PC-9 (cell line): ENCODE data around the gene CFAP61. TPM values are rescaled to one million over a fixed set of nuclear protein-coding genes. Genes with fewer than 3 reads are reported as not detected.

Experiments used
- BruUV-seq: library from RNA; stranded (reverse); fragments of 400-500 nt; replicated peaks from 2 replicates; lab custom pipeline; 2021; lab: Mats Ljungman, UMichigan
- CTCF ChIA-PET: fragments of 300-600 bp; sonication (Branson Sonifier 250); formaldehyde crosslinking; loops from one replicate; lab custom pipeline; 2022; ENCODE audit warnings: antibody characterized with exemption; lab: Charles Lee
- POLR2A ChIA-PET: fragments of 300-600 bp; sonication (Branson Sonifier 250); formaldehyde crosslinking; loops from one replicate; lab custom pipeline; 2022; ENCODE audit warnings: antibody characterized with exemption; ENCODE audit not compliant: unreplicated experiment; lab: Charles Lee
- DNase-seq, 2 experiments: peaks; one replicate each; pipeline versions ENCODE4 v3.0.0 to v3.0.0-alpha.2; 2015 to 2022; ENCODE audit warnings: mixed read lengths in 1 of 2
- H2AFZ ChIP-seq: fragments of 200-600 bp; sonication (generic); 2 replicates; pipeline ENCODE4 v1.8.1; 2017; ENCODE audit warnings: antibody characterized with exemption
- H3F3A ChIP-seq: fragments of 200-600 bp; sonication (generic); 2 replicates; pipeline ENCODE4 v1.8.1; 2017; ENCODE audit warnings: antibody characterized with exemption, mild to moderate bottlenecking, low read depth; ENCODE audit not compliant: insufficient read depth
- H3K27ac ChIP-seq: fragments of 200-600 bp; sonication (generic); 2 replicates; pipeline ENCODE4 v1.6.1; 2016; ENCODE audit warnings: mixed run types
- H3K27me3 ChIP-seq: fragments of 200-600 bp; sonication (generic); 2 replicates; pipeline ENCODE4 v1.6.1; 2016; ENCODE audit warnings: low read depth, mixed run types; ENCODE audit not compliant: insufficient read depth
- H3K36me3 ChIP-seq: fragments of 200-600 bp; sonication (generic); 2 replicates; pipeline ENCODE4 v1.6.1; 2016; ENCODE audit warnings: low read depth, mixed run types
- H3K4me1 ChIP-seq: fragments of 200-600 bp; sonication (generic); replicated peaks from 2 replicates; pipeline ENCODE4 v1.6.1; 2016; ENCODE audit warnings: mixed run types; ENCODE audit not compliant: insufficient read depth
- H3K4me2 ChIP-seq: fragments of 200-600 bp; sonication (generic); 2 replicates; pipeline ENCODE4 v1.6.1; 2017; ENCODE audit warnings: mixed run types
- H3K4me3 ChIP-seq: fragments of 200-600 bp; sonication (generic); 2 replicates; pipeline ENCODE4 v1.6.1; 2016; ENCODE audit warnings: mixed run types
- H3K79me2 ChIP-seq: fragments of 200-600 bp; sonication (generic); 2 replicates; pipeline ENCODE4 v1.6.1; 2017; ENCODE audit warnings: low read depth, mixed run types
- H3K9me2 ChIP-seq: fragments of 200-600 bp; sonication (generic); 2 replicates; pipeline ENCODE4 v1.8.1; 2017; ENCODE audit warnings: mild to moderate bottlenecking; ENCODE audit not compliant: insufficient read depth
- H3K9me3 ChIP-seq: fragments of 200-600 bp; sonication (generic); 2 replicates; pipeline ENCODE4 v1.8.1; 2016; ENCODE audit warnings: low read depth; ENCODE audit not compliant: insufficient read depth
- H4K20me1 ChIP-seq: fragments of 200-600 bp; sonication (generic); 2 replicates; pipeline ENCODE4 v1.8.1; 2017; ENCODE audit not compliant: insufficient read depth
- EZH2 ChIP-seq: fragments of 200-600 bp; sonication (generic); IDR thresholded peaks from 2 replicates; pipeline ENCODE4 v1.8.0; 2017; ENCODE audit warnings: antibody characterized with exemption, low read depth
- intact Hi-C: fragments of 100-400 bp; cut with micrococcal nuclease; formaldehyde crosslinking; loops from one replicate; pipeline ENCODE4 v1.10.0; 2022; ENCODE audit not compliant: unreplicated experiment
- total RNA-seq: library from RNA; stranded (reverse); gene quantifications from 2 replicates; pipeline ENCODE4 v1.2.3, GENCODE V29; 2021
- TF ChIP-seq, protein P1 (sequence below): fragments of 200-600 bp; sonication (generic); conservative IDR thresholded peaks from 2 replicates; pipeline ENCODE4 v1.6.1; 2017; ENCODE audit warnings: mixed run types, antibody characterized with exemption, mild to moderate bottlenecking, moderate library complexity

The CFAP61 gene
- total RNA-seq, 1 experiment from 2014 or later = 2.6 TPM

GRCh38 chr20:20329564-20329963 lies 277.2 kb downstream of the CFAP61 start:
- ChIA-PET POLR2A (no interaction called here), CTCF (no interaction called here)
- no peaks in the 10 kb centered on the region for H3K9me2 ChIP-seq
- no peak overlapping the region for H3K4me3 ChIP-seq
- no peak for DNase-seq
- H4K20me1 ChIP-seq = no peaks in the 10 kb centered on the region
- H2AFZ ChIP-seq = no peak overlapping the region
- H3K4me1 ChIP-seq = no peaks in the 10 kb centered on the region
- TF ChIP-seq EZH2 = no peak
- TF ChIP-seq, protein P1, sequence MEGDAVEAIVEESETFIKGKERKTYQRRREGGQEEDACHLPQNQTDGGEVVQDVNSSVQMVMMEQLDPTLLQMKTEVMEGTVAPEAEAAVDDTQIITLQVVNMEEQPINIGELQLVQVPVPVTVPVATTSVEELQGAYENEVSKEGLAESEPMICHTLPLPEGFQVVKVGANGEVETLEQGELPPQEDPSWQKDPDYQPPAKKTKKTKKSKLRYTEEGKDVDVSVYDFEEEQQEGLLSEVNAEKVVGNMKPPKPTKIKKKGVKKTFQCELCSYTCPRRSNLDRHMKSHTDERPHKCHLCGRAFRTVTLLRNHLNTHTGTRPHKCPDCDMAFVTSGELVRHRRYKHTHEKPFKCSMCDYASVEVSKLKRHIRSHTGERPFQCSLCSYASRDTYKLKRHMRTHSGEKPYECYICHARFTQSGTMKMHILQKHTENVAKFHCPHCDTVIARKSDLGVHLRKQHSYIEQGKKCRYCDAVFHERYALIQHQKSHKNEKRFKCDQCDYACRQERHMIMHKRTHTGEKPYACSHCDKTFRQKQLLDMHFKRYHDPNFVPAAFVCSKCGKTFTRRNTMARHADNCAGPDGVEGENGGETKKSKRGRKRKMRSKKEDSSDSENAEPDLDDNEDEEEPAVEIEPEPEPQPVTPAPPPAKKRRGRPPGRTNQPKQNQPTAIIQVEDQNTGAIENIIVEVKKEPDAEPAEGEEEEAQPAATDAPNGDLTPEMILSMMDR = no peak
- intact Hi-C loops = no loop called here
- H3K36me3 ChIP-seq = no peaks in the 10 kb centered on the region
- H3K9me3 ChIP-seq = no peaks in the 10 kb centered on the region
- H3K79me2 ChIP-seq = no peaks in the 10 kb centered on the region
- H3K27me3 ChIP-seq = peaks cover 39% of the 10 kb centered on the region
- no peak overlapping the region for H3K4me2 ChIP-seq
- no TSS peak for BruUV-seq
- no peak overlapping the region for H3K27ac ChIP-seq
- no peaks in the 10 kb centered on the region for H3F3A ChIP-seq

DNA sequence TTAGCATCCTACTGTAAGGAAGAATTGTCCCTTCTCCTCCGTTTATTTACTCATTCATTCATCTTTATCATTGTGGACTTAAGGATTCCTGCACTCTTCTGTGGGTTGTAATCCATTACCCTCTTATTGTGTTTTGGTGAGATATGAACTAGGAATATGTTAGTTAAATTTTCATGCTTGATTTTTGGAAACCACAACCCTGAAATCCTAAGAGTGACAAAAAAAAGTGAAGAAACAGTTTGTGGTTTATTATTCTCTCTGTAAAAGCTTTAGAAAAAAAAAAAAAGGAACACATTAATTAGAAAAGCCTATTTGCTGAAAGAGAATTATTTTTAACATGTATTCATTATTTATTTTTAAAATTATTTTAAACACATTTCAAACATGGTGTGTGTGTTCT lies 278.8 kb downstream of the CFAP61 start:
- CTCF ChIA-PET = no interaction called here
- intact Hi-C loops = no loop called here
- Histone ChIP-seq H2AFZ (no peak overlapping the region), H3K4me1 (no peaks in the 10 kb centered on the region), H3K79me2 (no peaks in the 10 kb centered on the region), H3K4me3 (no peak overlapping the region), H3K36me3 (no peaks in the 10 kb centered on the region), H3K9me3 (no peaks in the 10 kb centered on the region), H3K9me2 (no peaks in the 10 kb centered on the region), H4K20me1 (no peaks in the 10 kb centered on the region), H3K4me2 (no peak overlapping the region), H3K27ac (no peak overlapping the region), H3F3A (no peaks in the 10 kb centered on the region), H3K27me3 (peaks cover 55% of the 10 kb centered on the region)
- DNase-seq = no peak
- POLR2A ChIA-PET = no interaction called here
- no peak for TF ChIP-seq EZH2
- TF ChIP-seq, protein P1 = no peak
- no TSS peak for BruUV-seq

DNA sequence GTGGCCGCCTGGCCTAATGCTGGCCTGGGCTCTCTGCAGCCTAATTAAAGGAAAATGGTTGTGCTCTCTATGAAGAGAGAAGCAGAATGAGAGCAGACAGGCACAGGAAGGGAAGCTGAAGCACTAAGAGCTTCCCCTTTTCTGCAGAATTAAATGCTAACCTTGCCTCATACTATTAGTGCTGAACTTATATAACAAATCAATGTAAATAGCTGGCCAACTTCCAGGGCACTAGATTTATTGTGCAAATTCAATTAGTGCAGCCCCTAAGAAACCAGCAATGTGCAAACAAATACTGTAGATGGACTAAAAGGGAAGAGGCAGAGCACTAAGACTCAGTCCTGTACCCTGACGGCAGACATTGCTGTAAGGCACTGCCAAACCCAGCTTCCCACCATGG lies 279.5 kb downstream of the CFAP61 start:
- H3K9me2 ChIP-seq = no peaks in the 10 kb centered on the region
- no TSS peak for BruUV-seq
- CTCF ChIA-PET = no interaction called here

More for the DNA sequence above, 279.5 kb downstream of the CFAP61 start:
- Histone ChIP-seq H2AFZ (no peak overlapping the region), H3K27ac (no peak overlapping the region), H3K27me3 (peaks cover 57% of the 10 kb centered on the region), H4K20me1 (no peaks in the 10 kb centered on the region), H3K9me3 (no peaks in the 10 kb centered on the region), H3K36me3 (no peaks in the 10 kb centered on the region), H3F3A (no peaks in the 10 kb centered on the region), H3K4me1 (no peaks in the 10 kb centered on the region), H3K79me2 (no peaks in the 10 kb centered on the region), H3K4me3 (no peak overlapping the region), H3K4me2 (no peak overlapping the region)
- no peak for DNase-seq
- intact Hi-C loops = no loop called here
- no peak for TF ChIP-seq EZH2
- TF ChIP-seq, protein P1 = no peak
- POLR2A ChIA-PET = no interaction called here
